CD4-positive, alpha-beta T cell (primary cell): ENCODE data around the gene FNDC8. TPM values are rescaled to one million over a fixed set of nuclear protein-coding genes. Genes with fewer than 3 reads are reported as not detected.

Experiments used
- ATAC-seq: fragments of 200-7000 bp; cut with Tn5 transposase; one replicate; pipeline ENCODE4 v1.10.0; 2022; ENCODE audit warnings: mild to moderate bottlenecking; ENCODE audit not compliant: poor library complexity
- CTCF ChIA-PET: fragments of 350-600 bp; sonication (Branson Sonifier 250); formaldehyde crosslinking; loops from one replicate; lab custom pipeline; 2021; ENCODE audit warnings: antibody characterized with exemption, inconsistent platforms; lab: Charles Lee
- POLR2A ChIA-PET: fragments of 350-600 bp; sonication (Branson Sonifier 250); formaldehyde crosslinking; loops from one replicate; lab custom pipeline; 2021; ENCODE audit warnings: antibody characterized with exemption, inconsistent platforms; lab: Charles Lee
- DNase-seq, 14 experiments: peaks; one replicate each; pipeline ENCODE4 v3.0.0-alpha.2; 2013 to 2020; ENCODE audit warnings: mixed read lengths in 2 of 14
- H3K27ac ChIP-seq, 2 donors: one replicate each; pipeline versions ENCODE4 v1.5.1 to v1.7.0; 2013; ENCODE audit warnings: low read length in 2 of 2, low read depth in 1 of 2, mild to moderate bottlenecking in 1 of 2
- H3K27me3 ChIP-seq, 2 experiments: 1 replicate in 1 of 2; 2 replicates in 1 of 2; pipeline versions ENCODE4 v1.6.1 to v1.7.0; 2013; ENCODE audit warnings: low read length in 2 of 2, control low read depth in 1 of 2, mild to moderate bottlenecking in 1 of 2, moderate library complexity in 1 of 2; ENCODE audit not compliant: insufficient read depth in 2 of 2, control insufficient read depth in 1 of 2
- H3K36me3 ChIP-seq: one replicate; pipeline ENCODE4 v1.6.1; 2013; ENCODE audit warnings: low read length, control low read depth; ENCODE audit not compliant: insufficient read depth
- H3K4me1 ChIP-seq: one replicate; pipeline ENCODE4 v1.6.1; 2013; ENCODE audit warnings: low read length, control low read depth; ENCODE audit not compliant: insufficient read depth
- H3K4me3 ChIP-seq: one replicate; pipeline ENCODE4 v1.5.1; 2013; ENCODE audit warnings: mild to moderate bottlenecking, low read length, moderate library complexity
- H3K9me3 ChIP-seq, 2 experiments: 1 replicate in 1 of 2; 2 replicates in 1 of 2; pipeline versions ENCODE4 v1.6.1 to v1.7.0; 2013; ENCODE audit warnings: low read length in 2 of 2, mild to moderate bottlenecking in 2 of 2, control low read depth in 1 of 2, moderate library complexity in 1 of 2; ENCODE audit not compliant: control insufficient read depth in 1 of 2, insufficient read depth in 1 of 2
- H3K27ac Mint-ChIP-seq: one replicate; pipeline ENCODE4 v1.8.0; 2020; ENCODE audit warnings: mixed read lengths
- H3K27me3 Mint-ChIP-seq: one replicate; pipeline ENCODE4 v1.8.0; 2021; ENCODE audit warnings: mixed read lengths
- H3K36me3 Mint-ChIP-seq: one replicate; pipeline ENCODE4 v1.8.0; 2021; ENCODE audit warnings: low read depth, mixed read lengths
- H3K4me1 Mint-ChIP-seq: one replicate; pipeline ENCODE4 v1.8.0; 2021; ENCODE audit warnings: low read depth, mixed read lengths
- H3K4me3 Mint-ChIP-seq: one replicate; pipeline ENCODE4 v1.8.0; 2020; ENCODE audit warnings: mild to moderate bottlenecking, mixed read lengths
- H3K9me3 Mint-ChIP-seq: one replicate; pipeline ENCODE4 v1.8.0; 2020; ENCODE audit warnings: mixed read lengths
- intact Hi-C, 2 experiments: fragments of 100-400 bp; cut with DNase I in 1 of 2; cut with micrococcal nuclease in 1 of 2; formaldehyde crosslinking; loops; one replicate each; pipeline versions ENCODE4 v1.15.1 to v1.9.0; 2023 to 2025; cut with DNase I, micrococcal nuclease
- total RNA-seq, 174 experiments: library from RNA in 2 of 174; stranded (reverse) in 2 of 174; gene quantifications; one replicate each; pipeline ENCODE4 v1.2.3 and lab custom pipeline; 2021 to 2026
- TF ChIP-seq, protein P1 (sequence below): fragments of 200-600 bp; IDR thresholded peaks from one replicate; pipeline ENCODE4 v1.8.0; 2022; ENCODE audit warnings: antibody characterized with exemption, mild to moderate bottlenecking

FNDC8 gene
- total RNA-seq, 2 experiments from 2014 or later = not detected

DNA sequence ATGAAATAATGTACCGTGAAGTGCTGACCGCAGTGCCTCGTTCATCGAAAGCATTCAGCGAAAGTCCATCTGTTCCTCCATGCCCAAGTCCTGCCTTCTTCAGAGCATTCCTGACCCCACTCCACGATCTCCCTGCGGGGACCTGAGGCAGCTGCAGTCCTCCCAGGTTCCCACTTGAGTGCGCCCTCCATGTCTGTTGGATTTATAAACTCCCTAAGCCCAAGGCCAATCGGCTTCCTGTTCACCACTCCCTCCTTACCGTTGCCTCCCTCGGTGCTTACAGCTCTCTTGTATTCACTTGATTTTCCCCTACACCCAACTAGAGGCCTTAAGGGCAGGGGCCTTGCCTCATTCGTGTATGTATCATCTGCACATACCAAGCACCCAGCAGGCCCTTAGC, 4.6 kb upstream of the FNDC8 start:
- POLR2A ChIA-PET = no interaction called here
- DNase-seq (no peak), ATAC-seq (no peak)
- Histone ChIP-seq H3K27me3 (no peaks in the 10 kb centered on the region), H3K4me3 (no peak overlapping the region), H3K36me3 (peaks cover 2% of the 10 kb centered on the region), H3K27ac (no peak overlapping the region), H3K4me1 (peaks cover 34% of the 10 kb centered on the region), H3K9me3 (no peaks in the 10 kb centered on the region)
- H3K27me3 Mint-ChIP-seq = no peaks in the 10 kb centered on the region
- H3K27ac Mint-ChIP-seq = no peak overlapping the region
- H3K9me3 Mint-ChIP-seq = no peaks in the 10 kb centered on the region
- H3K4me3 Mint-ChIP-seq = no peak overlapping the region
- CTCF ChIA-PET = no interaction called here
- peaks cover 34% of the 10 kb centered on the region for H3K4me1 Mint-ChIP-seq
- intact Hi-C loops = loop anchor here (5.0 kb wide), 3 partner anchors 480 to 555 kb away; no protein-coding TSS in a partner anchor
- TF ChIP-seq, protein P1, sequence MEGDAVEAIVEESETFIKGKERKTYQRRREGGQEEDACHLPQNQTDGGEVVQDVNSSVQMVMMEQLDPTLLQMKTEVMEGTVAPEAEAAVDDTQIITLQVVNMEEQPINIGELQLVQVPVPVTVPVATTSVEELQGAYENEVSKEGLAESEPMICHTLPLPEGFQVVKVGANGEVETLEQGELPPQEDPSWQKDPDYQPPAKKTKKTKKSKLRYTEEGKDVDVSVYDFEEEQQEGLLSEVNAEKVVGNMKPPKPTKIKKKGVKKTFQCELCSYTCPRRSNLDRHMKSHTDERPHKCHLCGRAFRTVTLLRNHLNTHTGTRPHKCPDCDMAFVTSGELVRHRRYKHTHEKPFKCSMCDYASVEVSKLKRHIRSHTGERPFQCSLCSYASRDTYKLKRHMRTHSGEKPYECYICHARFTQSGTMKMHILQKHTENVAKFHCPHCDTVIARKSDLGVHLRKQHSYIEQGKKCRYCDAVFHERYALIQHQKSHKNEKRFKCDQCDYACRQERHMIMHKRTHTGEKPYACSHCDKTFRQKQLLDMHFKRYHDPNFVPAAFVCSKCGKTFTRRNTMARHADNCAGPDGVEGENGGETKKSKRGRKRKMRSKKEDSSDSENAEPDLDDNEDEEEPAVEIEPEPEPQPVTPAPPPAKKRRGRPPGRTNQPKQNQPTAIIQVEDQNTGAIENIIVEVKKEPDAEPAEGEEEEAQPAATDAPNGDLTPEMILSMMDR = no peak
- peaks cover 12% of the 10 kb centered on the region for H3K36me3 Mint-ChIP-seq

DNA sequence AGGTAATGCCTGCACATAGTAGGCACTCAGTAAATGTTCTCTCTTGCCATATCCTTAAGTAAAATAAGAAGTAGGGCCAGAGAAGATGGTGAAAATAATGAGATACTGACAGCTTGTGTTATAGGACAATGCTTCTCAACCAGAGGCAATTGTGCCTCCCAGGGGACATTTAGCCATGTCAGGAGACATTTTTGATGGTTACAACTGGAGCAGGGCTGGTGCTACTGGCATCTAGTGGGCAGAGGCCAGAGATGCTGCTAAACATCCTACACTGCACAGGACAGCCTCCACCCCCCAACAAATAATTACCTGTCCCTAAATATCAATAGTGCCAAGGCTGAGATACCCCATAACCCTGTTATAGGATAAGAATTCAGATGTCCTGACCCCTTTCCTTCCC, 3.4 kb upstream of the FNDC8 start:
- Mint-ChIP-seq H3K27ac (peak overlapping the region; percentile 88), H3K36me3 (peaks cover 6% of the 10 kb centered on the region), H3K4me1 (peaks cover 34% of the 10 kb centered on the region), H3K27me3 (no peaks in the 10 kb centered on the region), H3K9me3 (no peaks in the 10 kb centered on the region), H3K4me3 (peak overlapping the region; percentile 60)
- peak in 7 of 14 experiments; percentile 11 to 62 (median 36) for DNase-seq
- H3K27ac ChIP-seq = no peak overlapping the region
- intact Hi-C loops = loop anchor here (2.0 to 5.0 kb wide), 5 partner anchors 29 to 917 kb away; no protein-coding TSS in a partner anchor
- no peaks in the 10 kb centered on the region for H3K27me3 ChIP-seq
- H3K36me3 ChIP-seq = peaks cover 2% of the 10 kb centered on the region
- ATAC-seq = peak; percentile 31
- H3K9me3 ChIP-seq = no peaks in the 10 kb centered on the region
- ChIA-PET POLR2A (interaction anchor here (0.6 kb wide), 1 partner anchor 24 kb away, joined by 3 read pairs; no protein-coding TSS in a partner anchor), CTCF (interaction anchor here (0.7 to 3.1 kb wide), 11 partner anchors 23 to 698 kb away, joined by 3 to 21 read pairs (median 8); partner anchors contain the start of gene RFFL)
- peaks cover 34% of the 10 kb centered on the region for H3K4me1 ChIP-seq
- TF ChIP-seq, protein P1 = no peak
- H3K4me3 ChIP-seq = no peak overlapping the region

DNA sequence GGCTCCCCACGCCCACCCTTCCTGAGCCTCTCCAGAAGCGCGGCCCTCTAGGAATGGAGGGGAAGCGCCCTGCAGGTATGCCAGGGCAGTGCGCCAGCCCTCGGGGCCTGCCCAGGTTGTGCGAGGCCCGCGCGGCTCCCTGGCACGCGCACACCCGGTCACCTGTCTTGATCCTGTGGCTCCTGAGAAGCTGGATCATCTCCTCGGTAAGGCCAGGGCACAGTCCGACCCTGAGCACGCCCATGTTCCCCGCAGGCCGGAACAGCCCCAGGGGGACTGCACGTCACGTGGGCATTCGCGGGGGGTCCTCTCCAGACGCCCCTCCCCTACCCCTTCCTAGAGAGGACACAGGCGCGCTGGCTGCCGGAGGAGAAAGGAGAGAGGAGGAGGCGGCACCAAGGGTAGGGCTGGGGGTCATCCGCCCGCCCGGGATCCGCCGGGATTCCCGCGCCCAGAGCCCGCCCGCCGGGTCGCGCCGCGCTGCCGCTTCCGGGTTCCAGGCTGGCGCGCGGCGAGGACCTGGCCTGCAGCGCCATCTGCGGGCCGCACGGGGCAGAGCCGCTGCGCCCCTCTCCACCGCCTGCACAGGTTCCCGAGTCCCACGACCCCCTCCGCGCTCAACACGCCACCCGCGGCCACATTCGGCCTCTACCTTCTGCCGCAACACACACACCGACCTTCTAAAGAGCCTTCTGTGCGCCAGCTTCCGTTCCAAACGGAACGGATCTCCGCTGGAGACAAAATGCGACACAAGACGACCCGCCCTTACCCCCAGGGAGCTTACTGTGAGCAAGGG, 1.8 kb upstream of the FNDC8 start, which contains the start of gene RAD51D:
TSS of gene RAD51D (minus strand) at position 491 of the 796 bp plus-strand sequence. CDS start at position 244, 247 bp downstream.
- peaks cover 34% of the 10 kb centered on the region for H3K4me1 Mint-ChIP-seq
- peaks cover 4% of the 10 kb centered on the region for H3K36me3 Mint-ChIP-seq
- ATAC-seq (peak; percentile 87), DNase-seq (peak; percentile 60 to 93 (median 74))
- Histone ChIP-seq H3K36me3 (peaks cover 2% of the 10 kb centered on the region), H3K9me3 (no peaks in the 10 kb centered on the region), H3K4me3 (peak within 1 kb of the TSS; percentile 98), H3K27me3 (no peaks in the 10 kb centered on the region), H3K4me1 (peaks cover 34% of the 10 kb centered on the region), H3K27ac (peak within 1 kb of the TSS; percentile 56 to 60)
- H3K4me3 Mint-ChIP-seq = peak within 1 kb of the TSS; percentile 97
- ChIA-PET POLR2A (interaction anchor here (0.7 to 2.0 kb wide), 16 partner anchors 18 to 699 kb away, joined by 3 to 22 read pairs (median 3); partner anchors contain the start of genes LIG3, NLE1, PEX12 and RFFL), CTCF (interaction anchor here (0.6 to 3.1 kb wide), 22 partner anchors 17 to 703 kb away, joined by 3 to 21 read pairs (median 4); partner anchors contain the start of gene RFFL)
- peak within 1 kb of the TSS; percentile 88 for H3K27ac Mint-ChIP-seq
- no peaks in the 10 kb centered on the region for H3K27me3 Mint-ChIP-seq
- no peaks in the 10 kb centered on the region for H3K9me3 Mint-ChIP-seq
- intact Hi-C loops = loop anchor here (1.0 to 5.0 kb wide), 10 partner anchors 30 to 919 kb away; no protein-coding TSS in a partner anchor
- TF ChIP-seq, protein P1 = peak; percentile 67
